NCI-H128 (cell line): ENCODE measurements around the gene WWP2.
"Not testable (repeated sequence)": the region's sequence is repeated elsewhere in the genome, so short reads cannot be mapped to it uniquely, and the experiment has no call there.

ENCODE experiments used
- DNase-seq: peaks from one replicate; lab custom pipeline; 2025; ENCODE audit not compliant: unreplicated experiment; lab: John Stamatoyannopoulos, UW

WWP2 gene

GRCh38 chr16:69745232-69745612 lies 16.9 kb upstream of the WWP2 start:
- DNase-seq: no peak

- DNase-seq: no peak
Measured at GRCh38 chr16:69745959-69746358, 16.2 kb upstream of the WWP2 start.

- DNase-seq: no peak
Measured at GRCh38 chr16:69747115-69747514, 15.0 kb upstream of the WWP2 start.

GRCh38 chr16:69748694-69749345 lies 13.3 kb upstream of the WWP2 start:
- DNase-seq: no peak

GRCh38 chr16:69754143-69754468 lies 8.0 kb upstream of the WWP2 start:
- no peak for DNase-seq

GRCh38 chr16:69754469-69755310 lies 7.4 kb upstream of the WWP2 start, which contains the start of gene NOB1:
TSS of gene NOB1 (minus strand) at chr16:69754926. CDS start at chr16:69754910, 16 bp downstream.
- DNase-seq: peak; percentile 87

- no peak for DNase-seq
Measured at GRCh38 chr16:69756705-69757104, 5.4 kb upstream of the WWP2 start.

GRCh38 chr16:69757375-69757774 lies 4.8 kb upstream of the WWP2 start:
- not testable (repeated sequence) for DNase-seq

- DNase-seq: no peak
Measured at GRCh38 chr16:69762814-69763598, 874 bp downstream of the WWP2 start.

- DNase-seq: no peak
Measured at GRCh38 chr16:69763599-69763942, 1.4 kb downstream of the WWP2 start.

GRCh38 chr16:69767459-69768229 lies 5.5 kb downstream of the WWP2 start:
- DNase-seq: no peak

- no peak for DNase-seq
Measured at GRCh38 chr16:69768666-69769065, 6.5 kb downstream of the WWP2 start.

- DNase-seq: no peak
Measured at GRCh38 chr16:69769404-69769803, 7.3 kb downstream of the WWP2 start.

- DNase-seq: no peak
Measured at GRCh38 chr16:69771651-69771967, 9.5 kb downstream of the WWP2 start.

- DNase-seq: no peak
Measured at GRCh38 chr16:69773260-69773947, 11.3 kb downstream of the WWP2 start.

GRCh38 chr16:69775563-69775962 lies 13.4 kb downstream of the WWP2 start:
- no peak for DNase-seq

GRCh38 chr16:69779724-69780123 lies 17.6 kb downstream of the WWP2 start:
- no peak for DNase-seq

- no peak for DNase-seq
Measured at GRCh38 chr16:69781118-69781517, 19.0 kb downstream of the WWP2 start.

- no peak for DNase-seq
Measured at GRCh38 chr16:69784586-69784985, 22.5 kb downstream of the WWP2 start.

- DNase-seq: no peak
Measured at GRCh38 chr16:69787883-69788282, 25.8 kb downstream of the WWP2 start.

- DNase-seq: not testable (repeated sequence)
Measured at GRCh38 chr16:69791391-69791847, 29.3 kb downstream of the WWP2 start.
